ENCODE measurements around the gene GRHL3. TPM values are rescaled to one million over a fixed set of nuclear protein-coding genes. Genes with fewer than 3 reads are reported as not detected.

GRHL3 gene
- total RNA-seq, 1 donor, result not detected

DNA sequence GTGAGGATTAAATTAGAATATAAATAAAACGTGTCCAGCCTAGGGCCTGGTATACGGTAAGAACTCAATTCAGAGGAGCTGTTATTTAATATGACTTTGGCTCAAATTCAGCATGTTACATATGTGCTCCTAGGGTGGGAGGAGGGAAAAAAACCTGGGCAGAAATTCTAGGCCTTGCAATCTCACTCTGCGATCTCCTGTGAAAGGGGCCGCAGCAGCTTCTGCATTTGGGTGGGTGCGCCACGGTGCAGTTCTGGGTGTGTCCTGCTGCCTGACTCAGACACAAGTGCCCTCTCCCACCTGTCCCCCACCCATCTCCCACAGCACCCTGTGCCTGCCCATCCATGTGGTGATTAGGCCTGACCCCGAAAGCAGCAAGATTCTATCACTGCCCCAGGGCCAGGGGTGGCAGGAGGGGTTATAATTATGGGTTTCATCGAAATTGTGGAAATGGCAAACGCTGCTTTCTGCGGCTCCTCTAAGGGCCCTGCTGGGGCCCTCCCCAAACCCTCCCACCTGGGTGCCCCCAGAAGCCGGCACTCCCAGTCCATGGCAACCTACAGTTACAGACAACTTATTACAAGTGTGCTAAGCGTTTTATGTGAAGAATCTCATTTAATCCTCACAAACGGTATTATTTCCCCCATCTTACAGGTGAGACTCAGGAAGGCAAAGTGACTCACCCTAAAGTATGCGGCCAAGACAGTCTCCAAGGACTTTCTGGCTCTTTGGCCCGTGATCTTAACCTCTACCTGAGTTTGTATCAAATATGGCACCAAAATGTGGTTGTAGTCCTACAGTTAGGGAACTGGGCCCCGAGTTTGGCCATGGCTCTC, 25.5 kb upstream of the GRHL3 start:
- DNase-seq (ENCODE audit: low read depth), result no peak
- TF ChIP-seq, protein P1, sequence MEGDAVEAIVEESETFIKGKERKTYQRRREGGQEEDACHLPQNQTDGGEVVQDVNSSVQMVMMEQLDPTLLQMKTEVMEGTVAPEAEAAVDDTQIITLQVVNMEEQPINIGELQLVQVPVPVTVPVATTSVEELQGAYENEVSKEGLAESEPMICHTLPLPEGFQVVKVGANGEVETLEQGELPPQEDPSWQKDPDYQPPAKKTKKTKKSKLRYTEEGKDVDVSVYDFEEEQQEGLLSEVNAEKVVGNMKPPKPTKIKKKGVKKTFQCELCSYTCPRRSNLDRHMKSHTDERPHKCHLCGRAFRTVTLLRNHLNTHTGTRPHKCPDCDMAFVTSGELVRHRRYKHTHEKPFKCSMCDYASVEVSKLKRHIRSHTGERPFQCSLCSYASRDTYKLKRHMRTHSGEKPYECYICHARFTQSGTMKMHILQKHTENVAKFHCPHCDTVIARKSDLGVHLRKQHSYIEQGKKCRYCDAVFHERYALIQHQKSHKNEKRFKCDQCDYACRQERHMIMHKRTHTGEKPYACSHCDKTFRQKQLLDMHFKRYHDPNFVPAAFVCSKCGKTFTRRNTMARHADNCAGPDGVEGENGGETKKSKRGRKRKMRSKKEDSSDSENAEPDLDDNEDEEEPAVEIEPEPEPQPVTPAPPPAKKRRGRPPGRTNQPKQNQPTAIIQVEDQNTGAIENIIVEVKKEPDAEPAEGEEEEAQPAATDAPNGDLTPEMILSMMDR (IDR thresholded peaks at IDR 0.05; ENCODE audit: insufficient read depth, low read length), result no peak
- no peak overlapping the region for H3K4me3 ChIP-seq (ENCODE audit: low read depth, low read length)

DNA sequence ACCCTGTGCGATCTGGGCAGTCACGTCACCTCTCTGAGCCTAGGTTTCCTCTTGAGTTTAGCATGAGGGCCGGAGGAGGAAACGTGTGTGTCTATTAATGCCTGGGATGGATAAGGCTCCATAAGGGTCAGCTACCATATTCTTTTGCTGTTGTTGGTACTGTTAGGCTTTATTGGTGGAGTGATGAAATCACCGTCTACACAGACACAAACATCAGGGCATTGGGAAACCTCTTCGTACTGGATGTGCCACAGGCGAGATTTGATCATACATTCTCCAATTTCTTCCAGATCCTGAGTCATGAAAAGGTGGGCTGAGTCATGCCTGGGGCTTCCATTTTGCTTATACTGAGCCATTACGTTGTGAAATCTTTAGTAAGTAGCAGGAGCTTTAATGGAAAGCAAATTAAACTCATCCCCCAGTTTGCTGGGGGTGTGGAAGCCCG, 24.9 kb upstream of the GRHL3 start:
- DNase-seq (ENCODE audit: low read depth), result peak; percentile 97
- H3K4me3 ChIP-seq (ENCODE audit: low read depth, low read length), result no peak overlapping the region

DNA sequence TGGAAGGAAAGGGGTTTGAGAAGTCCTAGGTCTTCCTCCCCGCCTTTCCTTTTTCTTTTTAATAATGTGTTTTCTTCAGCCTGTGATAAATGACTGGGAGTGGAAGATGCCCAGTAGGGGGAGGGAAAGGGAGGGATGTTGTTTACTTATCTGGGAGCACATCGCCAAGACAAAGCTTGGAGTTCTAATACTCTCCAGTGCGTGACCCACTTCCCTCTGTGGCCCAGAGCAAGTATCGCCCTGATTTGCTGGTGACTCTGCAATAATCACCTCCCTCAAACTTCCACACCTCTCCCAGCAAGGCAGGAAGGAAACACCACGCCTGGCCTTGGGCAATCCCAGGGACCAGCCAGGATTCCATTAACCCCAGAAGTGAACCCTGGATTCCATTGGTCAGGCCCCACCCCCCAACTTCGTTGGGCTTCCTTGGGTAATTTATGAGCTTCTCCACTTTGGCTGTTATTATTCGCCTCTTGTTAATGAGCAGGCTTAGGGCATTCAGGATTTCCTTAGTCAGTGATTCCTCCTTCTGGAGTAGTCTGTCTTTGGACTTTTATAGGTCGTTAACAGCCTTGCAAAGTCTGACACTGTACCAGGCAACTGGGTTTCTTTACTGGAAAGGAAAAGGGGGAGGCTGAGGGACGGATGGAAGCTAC, 24.3 kb upstream of the GRHL3 start:
- no peak overlapping the region for H3K4me3 ChIP-seq (ENCODE audit: low read depth, low read length)
- peak; percentile 86 for DNase-seq (ENCODE audit: low read depth)
- TF ChIP-seq, protein P1 (IDR thresholded peaks at IDR 0.05; ENCODE audit: insufficient read depth, low read length), result peak; percentile 26

More for the DNA sequence above, 24.9 kb upstream of the GRHL3 start:
- TF ChIP-seq, protein P1 (IDR thresholded peaks at IDR 0.05; ENCODE audit: insufficient read depth, low read length), result no peak

DNA sequence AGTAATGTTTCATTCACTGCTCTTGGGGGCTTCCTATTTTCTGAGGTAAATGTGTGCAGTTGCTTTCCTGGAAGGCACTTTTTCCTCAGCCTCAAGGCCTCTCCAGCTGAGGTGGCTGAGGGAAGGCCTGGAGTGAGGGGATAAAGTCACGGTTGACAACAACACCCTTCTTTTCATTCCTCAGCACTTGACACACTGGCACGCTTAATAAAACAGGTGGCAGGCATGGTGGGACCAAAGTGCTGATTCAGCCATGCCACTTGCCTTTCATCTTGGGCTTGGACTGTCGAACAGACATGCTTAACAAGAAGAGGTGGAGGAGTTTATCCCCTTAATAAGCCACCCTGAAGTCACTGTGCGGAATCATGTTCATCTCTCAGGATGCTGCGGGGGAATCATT, 23.6 kb upstream of the GRHL3 start:
- no peak for DNase-seq (ENCODE audit: low read depth)
- TF ChIP-seq, protein P1 (IDR thresholded peaks at IDR 0.05; ENCODE audit: insufficient read depth, low read length), result no peak
- no peak overlapping the region for H3K4me3 ChIP-seq (ENCODE audit: low read depth, low read length)

DNA sequence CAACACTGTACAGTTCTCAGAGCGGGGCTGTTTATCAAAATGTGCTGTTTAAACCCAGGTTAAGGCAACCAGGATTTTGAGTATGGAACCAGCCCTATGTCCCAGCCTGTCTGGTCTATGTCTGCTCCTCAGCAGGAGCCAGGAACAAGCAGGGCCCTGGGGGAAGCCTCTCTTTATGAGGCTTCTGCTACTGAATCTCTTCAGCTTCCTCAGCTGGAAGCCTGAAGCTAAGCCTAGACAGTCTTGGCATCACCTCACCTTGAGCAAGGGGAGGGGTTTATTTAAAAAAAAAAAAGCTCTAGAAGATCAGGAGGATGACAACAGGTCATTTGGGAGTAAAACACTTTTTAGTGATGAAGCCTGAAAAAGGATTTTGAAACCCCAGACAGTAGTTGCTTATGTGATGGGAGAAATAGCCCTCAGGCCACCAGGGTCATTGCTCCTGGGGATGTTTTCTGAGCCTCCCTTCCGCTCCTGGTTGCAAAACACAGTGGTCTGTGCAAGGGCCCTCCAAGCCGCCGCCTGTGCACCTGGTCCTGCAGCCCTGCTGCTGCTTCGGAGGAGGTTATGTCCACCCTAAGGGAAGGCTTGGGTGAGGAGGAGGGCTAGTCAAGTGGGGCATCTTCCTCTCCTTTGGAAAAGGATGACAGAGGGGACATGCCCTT, 21.8 kb upstream of the GRHL3 start:
- TF ChIP-seq, protein P1 (IDR thresholded peaks at IDR 0.05; ENCODE audit: insufficient read depth, low read length), result no peak
- H3K4me3 ChIP-seq (ENCODE audit: low read depth, low read length), result no peak overlapping the region
- no peak for DNase-seq (ENCODE audit: low read depth)

DNA sequence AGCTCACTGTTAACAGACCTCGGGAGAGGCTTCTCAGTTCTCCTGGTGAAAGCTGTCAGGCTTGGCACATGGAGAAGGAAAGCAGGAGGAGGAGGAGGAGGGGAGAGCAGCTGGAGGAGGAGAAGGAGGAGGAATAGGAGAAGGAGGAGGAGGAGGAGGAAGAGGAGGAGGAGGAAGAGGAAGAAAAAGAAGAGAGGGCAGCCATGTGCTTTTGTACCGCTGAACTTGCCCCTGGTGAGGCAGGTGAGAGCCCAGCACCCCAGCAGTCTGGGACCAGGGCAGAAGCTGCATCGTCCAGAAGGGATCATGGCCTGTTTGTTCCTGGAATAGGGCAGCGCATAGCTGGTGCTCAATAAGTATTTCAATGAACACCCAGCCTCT, 21.3 kb upstream of the GRHL3 start:
- no peak overlapping the region for H3K4me3 ChIP-seq (ENCODE audit: low read depth, low read length)
- TF ChIP-seq, protein P1 (IDR thresholded peaks at IDR 0.05; ENCODE audit: insufficient read depth, low read length), result no peak
- DNase-seq (ENCODE audit: low read depth), result no peak
